Measurements from ENCODE around the gene PINLYP.

GRCh38 chr19:43552198-43552450 lies 23.5 kb upstream of the PINLYP start:
- TF ChIP-seq CTCF (IDR thresholded peaks at IDR 0.05) (no peak), PRRX2 (CRISPR knock-in tag; IDR thresholded peaks at IDR 0.05) (no peak), USF1 (CRISPR knock-in tag; IDR thresholded peaks at IDR 0.05) (no peak), FOXJ3 (CRISPR knock-in tag; IDR thresholded peaks at IDR 0.05; ENCODE audit: borderline replicate concordance) (no peak), ATF2 (CRISPR knock-in tag; IDR thresholded peaks at IDR 0.05; ENCODE audit: borderline replicate concordance, low read depth) (no peak), FOXP4 (CRISPR knock-in tag; IDR thresholded peaks at IDR 0.05) (no peak), ZNF396 (CRISPR knock-in tag; IDR thresholded peaks at IDR 0.05; ENCODE audit: borderline replicate concordance) (no peak), MAX (CRISPR knock-in tag; IDR thresholded peaks at IDR 0.05) (no peak), ZNF512 (CRISPR knock-in tag; IDR thresholded peaks at IDR 0.05; ENCODE audit: borderline replicate concordance) (no peak), SP1 (CRISPR knock-in tag; conservative IDR thresholded peaks at IDR 0.05) (no peak), CREM (CRISPR knock-in tag; IDR thresholded peaks at IDR 0.05) (no peak), NR2C2 (CRISPR knock-in tag; IDR thresholded peaks at IDR 0.05) (no peak), ESRRA (CRISPR knock-in tag; IDR thresholded peaks at IDR 0.05; ENCODE audit: borderline replicate concordance) (no peak), KAT7 (CRISPR knock-in tag; IDR thresholded peaks at IDR 0.05; ENCODE audit: borderline replicate concordance) (no peak)

Measured in WTC11 (cell line).